GM12892 (cell line): ENCODE measurements around the gene CCDC30.

Source experiments
- POLR2A ChIP-seq: IDR thresholded peaks from 2 replicates; pipeline ENCODE4 v1.6.1; 2011; ENCODE audit warnings: low read depth, low read length, control low read depth
- TAF1 ChIP-seq: IDR thresholded peaks from 2 replicates; pipeline ENCODE4 v1.6.1; 2011; ENCODE audit warnings: low read depth, mild to moderate bottlenecking, control low read depth, low read length, borderline replicate concordance

DNA sequence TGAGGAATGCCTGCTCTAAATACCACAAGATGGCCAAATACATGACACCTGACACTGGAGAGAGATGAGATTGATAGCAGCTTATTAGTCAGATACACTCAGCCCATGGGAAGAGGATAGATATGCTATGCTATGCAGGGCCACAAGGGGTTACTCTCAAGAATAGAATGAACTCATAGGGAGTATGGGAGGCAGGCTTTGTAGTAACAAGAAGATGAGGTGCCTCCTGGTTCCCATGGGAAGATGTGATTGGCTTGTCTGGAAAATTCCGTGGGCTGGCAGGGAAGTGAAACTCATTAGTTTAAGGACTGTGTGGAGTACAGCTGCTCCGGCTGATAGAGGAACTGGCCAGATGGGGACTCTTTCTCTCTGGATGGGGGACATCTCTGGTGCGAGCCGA lies 16.5 kb downstream of the CCDC30 start:
- TF ChIP-seq POLR2A, result no peak
- no peak for TF ChIP-seq TAF1
